Loucy (cell line): ENCODE results near the gene BCL11B.

Experiments used
- H2AFZ ChIP-seq: fragments of 200-600 bp; sonication (generic); 2 replicates; pipeline ENCODE4 v1.6.0; 2016; ENCODE audit warnings: antibody characterized with exemption, mild to moderate bottlenecking, low read length, moderate library complexity
- H3F3A ChIP-seq: fragments of 200-600 bp; 2 replicates; pipeline ENCODE4 v1.6.0; 2016; ENCODE audit warnings: antibody characterized with exemption, low read depth, mild to moderate bottlenecking
- H3K27me3 ChIP-seq: fragments of 200-600 bp; sonication (generic); 2 replicates; pipeline ENCODE4 v1.6.1; 2014; ENCODE audit warnings: low read length, mild to moderate bottlenecking; ENCODE audit not compliant: insufficient read depth, poor library complexity, severe bottlenecking
- H3K36me3 ChIP-seq: fragments of 200-600 bp; sonication (generic); 2 replicates; pipeline ENCODE4 v1.6.1; 2016; ENCODE audit warnings: low read length; ENCODE audit not compliant: insufficient read depth
- H3K4me1 ChIP-seq: fragments of 200-600 bp; sonication (generic); 2 replicates; pipeline ENCODE4 v1.5.1; 2014; ENCODE audit warnings: low read length, mild to moderate bottlenecking; ENCODE audit not compliant: insufficient read depth, poor library complexity, severe bottlenecking
- H3K4me2 ChIP-seq: fragments of 200-600 bp; sonication (generic); 2 replicates; pipeline ENCODE4 v1.6.0; 2014; ENCODE audit warnings: antibody characterized with exemption, low read length, low read depth, mild to moderate bottlenecking; ENCODE audit not compliant: poor library complexity, severe bottlenecking
- H3K4me3 ChIP-seq: fragments of 200-600 bp; sonication (generic); 2 replicates; pipeline ENCODE4 v1.5.1; 2014; ENCODE audit warnings: low read length, mild to moderate bottlenecking, mixed read lengths; ENCODE audit not compliant: poor library complexity, severe bottlenecking
- H3K79me2 ChIP-seq: fragments of 200-600 bp; sonication (generic); 2 replicates; pipeline ENCODE4 v1.6.1; 2014; ENCODE audit warnings: low read length; ENCODE audit not compliant: insufficient read depth
- H3K9ac ChIP-seq: fragments of 200-600 bp; sonication (generic); 2 replicates; pipeline ENCODE4 v1.6.0; 2014; ENCODE audit warnings: mild to moderate bottlenecking, low read depth, low read length, moderate library complexity; ENCODE audit not compliant: poor library complexity, severe bottlenecking
- H3K9me2 ChIP-seq: fragments of 200-600 bp; sonication (generic); replicated peaks from 2 replicates; pipeline ENCODE4 v1.6.1; 2016; ENCODE audit warnings: low read depth, low read length, mixed read lengths
- H3K9me3 ChIP-seq: fragments of 200-600 bp; sonication (generic); 2 replicates; pipeline ENCODE4 v1.6.1; 2014; ENCODE audit warnings: mild to moderate bottlenecking, antibody characterized with exemption, low read length, low read depth; ENCODE audit not compliant: insufficient read depth
- H4K20me1 ChIP-seq: fragments of 200-600 bp; sonication (generic); 2 replicates; pipeline ENCODE4 v1.6.0; 2014; ENCODE audit warnings: antibody characterized with exemption, low read length, mild to moderate bottlenecking; ENCODE audit not compliant: insufficient read depth, poor library complexity, severe bottlenecking
- CTCF ChIP-seq: fragments of 200-600 bp; sonication (generic); conservative IDR thresholded peaks from 2 replicates; pipeline ENCODE4 v1.5.1; 2014; ENCODE audit warnings: mild to moderate bottlenecking, antibody characterized with exemption, low read length
- EZH2phosphoT487 ChIP-seq: fragments of 200-600 bp; IDR thresholded peaks from 2 replicates; pipeline ENCODE4 v1.6.1; 2018; ENCODE audit warnings: antibody characterized with exemption, mild to moderate bottlenecking, moderate library complexity, borderline replicate concordance

BCL11B gene

GRCh38 chr14:99242238-99242637 is 29.8 kb downstream of the BCL11B start:
- H3K9ac ChIP-seq, result no peak overlapping the region
- no peaks in the 10 kb centered on the region for H3K4me1 ChIP-seq
- peaks cover 52% of the 10 kb centered on the region for H3K36me3 ChIP-seq

GRCh38 chr14:99241325-99242010 is 30.5 kb downstream of the BCL11B start:
- no peaks in the 10 kb centered on the region for H3K9me2 ChIP-seq
- no peaks in the 10 kb centered on the region for H3K4me1 ChIP-seq
- H3K79me2 ChIP-seq, result peaks cover 100% of the 10 kb centered on the region
- no peaks in the 10 kb centered on the region for H3K9me3 ChIP-seq
- H3K27me3 ChIP-seq, result no peaks in the 10 kb centered on the region
- no peak overlapping the region for H3K4me2 ChIP-seq
- TF ChIP-seq EZH2phosphoT487 (no peak), CTCF (no peak)
- no peaks in the 10 kb centered on the region for H3F3A ChIP-seq
- no peak overlapping the region for H2AFZ ChIP-seq
- peaks cover 46% of the 10 kb centered on the region for H3K36me3 ChIP-seq
- no peak overlapping the region for H3K4me3 ChIP-seq
- H3K9ac ChIP-seq, result no peak overlapping the region
- peaks cover 71% of the 10 kb centered on the region for H4K20me1 ChIP-seq

More at GRCh38 chr14:99242238-99242637, 29.8 kb downstream of the BCL11B start:
- H3K79me2 ChIP-seq, result peaks cover 100% of the 10 kb centered on the region
- peaks cover 72% of the 10 kb centered on the region for H4K20me1 ChIP-seq
- H3K27me3 ChIP-seq, result no peaks in the 10 kb centered on the region
- H2AFZ ChIP-seq, result no peak overlapping the region
- no peaks in the 10 kb centered on the region for H3K9me2 ChIP-seq
- H3F3A ChIP-seq, result no peaks in the 10 kb centered on the region
- H3K4me2 ChIP-seq, result no peak overlapping the region
- no peak overlapping the region for H3K4me3 ChIP-seq
- no peaks in the 10 kb centered on the region for H3K9me3 ChIP-seq
- no peak for TF ChIP-seq EZH2phosphoT487
- TF ChIP-seq CTCF, result no peak

- TF ChIP-seq EZH2phosphoT487, result no peak
- TF ChIP-seq CTCF, result no peak
- Histone ChIP-seq H3K36me3 (peaks cover 46% of the 10 kb centered on the region), H4K20me1 (peaks cover 72% of the 10 kb centered on the region), H3K9me2 (no peaks in the 10 kb centered on the region), H3K4me2 (no peak overlapping the region), H3K9ac (no peak overlapping the region), H2AFZ (no peak overlapping the region), H3K27me3 (no peaks in the 10 kb centered on the region), H3K4me3 (no peak overlapping the region), H3K4me1 (no peaks in the 10 kb centered on the region), H3K79me2 (peaks cover 100% of the 10 kb centered on the region), H3F3A (no peaks in the 10 kb centered on the region), H3K9me3 (no peaks in the 10 kb centered on the region)
Measured at GRCh38 chr14:99240627-99241324, 31.2 kb downstream of the BCL11B start.
